ENCODE data around the gene CBFA2T3.

The CBFA2T3 gene

DNA sequence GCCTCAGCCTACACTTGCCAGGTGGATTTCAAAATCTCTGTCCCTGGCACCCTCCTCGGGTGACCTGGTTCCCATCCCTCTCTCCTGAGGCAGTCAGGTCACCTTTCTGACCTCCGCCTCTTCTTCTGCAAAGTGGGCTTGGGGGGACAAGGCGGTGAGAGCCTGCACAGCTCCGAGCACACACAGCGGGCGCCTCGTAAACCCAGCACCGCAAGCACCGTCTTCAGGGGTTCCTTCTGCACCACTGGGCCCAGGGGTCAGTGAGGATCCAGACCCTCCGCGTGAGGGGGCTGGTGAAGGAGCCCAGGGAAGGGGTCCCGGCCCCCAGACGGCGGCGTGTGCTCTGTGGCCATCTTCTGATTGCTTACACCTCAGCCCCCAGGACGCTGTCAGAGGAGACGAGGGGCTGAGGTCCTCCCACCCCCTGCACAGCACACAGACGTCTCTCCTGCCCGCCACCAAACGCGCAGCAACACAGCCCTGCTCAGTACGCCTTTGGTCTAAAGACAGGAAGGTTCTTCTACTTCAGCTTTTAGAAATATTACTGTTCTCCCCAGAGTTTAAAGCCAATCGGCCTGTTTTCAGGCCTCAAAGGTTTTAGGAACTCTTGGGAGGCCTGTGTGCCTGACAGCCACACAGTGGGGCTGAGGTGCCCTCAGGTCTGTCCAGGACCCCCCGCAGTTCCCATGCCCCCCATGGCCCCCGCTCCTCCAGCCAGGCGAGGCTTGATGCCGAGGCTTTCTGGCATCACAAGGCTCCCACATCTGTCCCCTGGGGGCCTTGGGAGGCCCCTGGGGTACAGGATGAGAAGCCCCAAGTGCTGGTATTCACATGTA lies 2.7 kb downstream of the CBFA2T3 start:
- no peak for DNase-seq

DNA sequence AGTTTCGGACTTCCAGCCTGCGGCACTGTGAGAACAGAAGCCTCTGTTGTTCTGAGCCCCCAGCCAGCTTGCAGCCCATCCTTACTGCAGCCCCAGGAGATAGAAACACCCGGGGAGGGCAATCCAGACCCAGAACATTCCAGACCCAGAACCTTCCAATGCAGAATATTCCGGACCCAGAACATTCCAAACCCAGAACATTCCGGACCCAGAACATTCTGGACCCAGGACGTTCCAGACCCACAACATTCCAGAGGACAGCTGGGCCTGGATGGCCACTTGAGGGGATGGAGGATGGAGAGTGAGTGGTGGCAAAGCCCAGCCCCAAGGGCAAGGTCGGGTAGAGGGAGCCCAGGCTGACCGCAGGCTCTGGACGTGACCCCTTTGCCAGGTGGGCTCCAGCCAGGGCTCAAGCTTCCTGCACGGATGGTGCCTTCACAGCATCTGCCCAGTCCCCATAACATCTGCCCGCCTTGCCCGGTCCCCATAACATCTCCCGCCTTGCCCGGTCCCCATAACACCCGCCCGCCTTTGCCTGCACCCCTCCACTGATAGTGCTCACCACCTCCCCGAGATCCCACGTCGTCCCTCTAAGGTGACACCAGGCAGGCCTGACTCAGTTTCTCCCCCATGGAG lies 3.5 kb downstream of the CBFA2T3 start:
- DNase-seq: no peak

DNA sequence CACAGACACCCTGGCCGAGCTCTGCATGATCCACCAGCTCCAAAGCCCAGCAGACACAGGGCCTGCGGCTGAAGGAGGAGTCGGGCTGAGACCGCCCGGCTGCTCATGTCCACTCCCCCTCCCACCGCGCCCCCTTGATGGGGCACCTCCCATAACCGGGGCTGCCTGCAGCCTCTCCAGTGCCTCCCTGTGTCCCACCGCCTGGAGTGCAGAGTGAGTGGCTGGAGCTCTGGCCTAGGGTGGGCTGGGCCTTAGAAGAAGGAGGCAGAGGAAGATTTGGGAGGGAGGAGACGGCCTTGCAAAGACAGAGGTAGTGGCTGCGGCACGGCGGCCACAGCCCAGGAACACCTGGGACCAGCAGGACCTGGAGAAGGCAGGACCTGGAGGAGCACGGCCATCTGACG lies 4.0 kb downstream of the CBFA2T3 start:
- DNase-seq: no peak

DNA sequence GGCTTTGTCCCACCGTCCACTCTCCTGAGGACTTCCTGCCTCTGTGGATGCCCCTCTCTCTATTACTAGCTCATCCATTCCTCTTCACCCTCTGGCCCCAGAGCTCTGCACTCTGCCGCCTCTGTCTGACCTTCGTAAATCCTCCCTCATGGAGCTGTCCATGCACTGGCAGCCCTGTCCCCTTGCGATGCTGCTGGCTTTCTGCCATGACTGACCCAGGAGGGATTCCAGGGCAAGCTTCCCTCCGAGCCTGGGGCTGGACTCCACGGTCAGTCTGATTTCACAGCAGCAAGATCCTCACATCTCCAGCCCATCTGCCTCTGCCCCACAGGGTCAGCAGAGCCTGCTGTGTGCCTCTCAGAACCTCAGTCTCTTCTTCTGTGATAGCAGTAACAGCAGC lies 4.7 kb downstream of the CBFA2T3 start:
- no peak for DNase-seq

DNA sequence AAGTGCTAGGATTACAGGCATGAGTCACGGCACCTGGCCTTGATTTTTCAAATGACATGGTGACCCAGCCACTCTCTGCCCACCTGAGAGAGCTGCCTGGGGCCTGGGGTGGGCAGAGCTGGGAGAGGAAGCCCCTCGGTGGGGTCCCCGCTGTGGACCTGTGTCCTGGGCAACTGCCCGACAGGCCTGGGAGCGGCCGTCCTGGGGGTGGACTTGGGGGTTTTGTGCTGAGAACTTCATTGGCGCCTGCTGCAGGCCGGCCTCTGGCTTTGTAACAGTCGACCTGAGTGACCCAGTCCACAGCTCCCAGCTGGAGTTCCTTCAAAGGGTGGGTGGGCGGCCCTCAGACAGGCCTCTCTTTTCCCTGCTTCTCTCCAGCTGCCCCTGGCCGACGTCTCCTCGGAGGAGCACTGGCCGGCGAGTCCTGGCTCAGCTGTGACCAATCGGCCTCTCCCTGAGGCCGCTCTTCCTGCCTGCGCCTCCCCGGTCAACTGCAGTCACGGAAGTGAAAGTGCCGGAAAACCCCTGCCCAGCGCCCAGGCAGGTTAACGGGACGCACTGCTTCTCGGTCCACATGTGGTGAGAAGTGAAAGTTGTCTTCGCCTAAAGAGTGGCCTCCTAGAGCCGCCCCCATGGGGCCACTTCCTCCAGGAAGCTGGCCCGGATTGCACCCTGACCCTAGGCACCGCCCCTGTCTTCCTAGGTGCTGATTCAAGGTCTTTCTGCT lies 5.5 kb downstream of the CBFA2T3 start:
- no peak for DNase-seq

DNA sequence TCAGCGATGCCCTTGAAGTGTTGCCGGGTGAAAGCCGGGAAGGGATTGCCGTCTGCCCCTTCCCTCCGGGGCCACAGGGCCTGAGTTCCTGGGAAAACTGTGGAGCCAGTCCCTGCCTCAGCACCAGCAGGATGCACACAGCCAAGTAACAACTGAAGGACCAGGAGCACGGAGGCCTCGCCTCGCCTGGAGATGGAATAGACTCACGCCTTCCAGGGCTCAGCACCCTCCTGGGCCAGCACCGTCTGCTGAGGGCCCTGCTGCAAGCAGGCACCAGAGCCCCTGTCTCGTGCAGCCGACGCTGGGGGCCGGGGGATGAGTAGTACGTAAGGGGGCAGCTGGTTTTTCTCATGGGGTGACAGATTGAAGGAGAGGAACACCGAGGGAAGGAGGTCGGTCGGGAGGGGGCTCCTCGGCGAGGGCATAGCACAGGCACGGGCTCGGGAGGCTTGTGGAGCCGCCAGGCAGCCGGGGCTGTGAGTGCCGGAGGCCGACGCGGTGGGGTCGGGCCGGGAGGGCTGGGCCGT lies 6.4 kb downstream of the CBFA2T3 start:
- DNase-seq: no peak

DNA sequence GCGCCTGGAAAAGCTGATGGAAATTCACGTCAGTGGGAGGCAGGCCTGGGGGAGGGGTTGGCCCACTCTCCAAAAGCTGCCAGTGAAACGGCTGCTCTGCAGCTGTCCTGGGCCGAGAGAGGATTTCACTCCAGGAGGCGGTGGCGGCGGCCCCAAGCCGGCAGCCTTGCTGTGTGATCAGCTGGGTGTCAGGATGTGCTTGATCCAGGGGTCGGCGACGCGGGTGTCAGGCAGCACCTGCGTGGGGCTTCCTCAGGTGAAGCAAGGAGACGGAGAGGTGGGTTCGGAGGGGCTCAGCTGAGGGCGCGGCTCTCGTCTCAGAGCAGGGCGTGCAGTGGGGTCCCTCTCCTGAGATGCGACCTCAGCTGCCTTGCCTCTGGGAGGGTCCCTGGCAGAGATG lies 7.0 kb downstream of the CBFA2T3 start:
- DNase-seq: no peak

DNA sequence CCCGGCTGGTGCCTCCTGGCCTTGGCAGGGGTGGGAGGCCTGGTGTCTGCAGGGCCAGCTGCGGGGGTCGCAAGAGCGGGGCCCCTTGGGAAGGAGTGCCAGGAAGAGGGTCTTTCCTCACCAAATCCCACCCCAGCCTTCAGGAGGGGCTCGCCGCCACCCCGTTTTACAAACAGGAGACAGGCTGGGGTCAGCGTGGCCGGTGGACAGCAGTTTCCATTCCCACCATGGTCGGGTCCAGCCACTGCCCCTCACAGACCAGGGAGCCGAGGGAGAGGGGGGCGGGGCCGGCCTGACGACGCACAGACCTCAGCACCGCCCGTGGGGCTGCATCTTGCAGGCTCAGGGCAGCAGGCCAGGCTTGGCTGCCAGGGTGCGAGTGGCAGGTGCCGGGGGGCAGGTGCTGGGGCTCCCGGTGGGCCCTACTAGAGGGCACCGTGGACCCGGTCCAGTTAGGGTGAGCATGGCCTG lies 7.6 kb downstream of the CBFA2T3 start:
- DNase-seq: no peak

DNA sequence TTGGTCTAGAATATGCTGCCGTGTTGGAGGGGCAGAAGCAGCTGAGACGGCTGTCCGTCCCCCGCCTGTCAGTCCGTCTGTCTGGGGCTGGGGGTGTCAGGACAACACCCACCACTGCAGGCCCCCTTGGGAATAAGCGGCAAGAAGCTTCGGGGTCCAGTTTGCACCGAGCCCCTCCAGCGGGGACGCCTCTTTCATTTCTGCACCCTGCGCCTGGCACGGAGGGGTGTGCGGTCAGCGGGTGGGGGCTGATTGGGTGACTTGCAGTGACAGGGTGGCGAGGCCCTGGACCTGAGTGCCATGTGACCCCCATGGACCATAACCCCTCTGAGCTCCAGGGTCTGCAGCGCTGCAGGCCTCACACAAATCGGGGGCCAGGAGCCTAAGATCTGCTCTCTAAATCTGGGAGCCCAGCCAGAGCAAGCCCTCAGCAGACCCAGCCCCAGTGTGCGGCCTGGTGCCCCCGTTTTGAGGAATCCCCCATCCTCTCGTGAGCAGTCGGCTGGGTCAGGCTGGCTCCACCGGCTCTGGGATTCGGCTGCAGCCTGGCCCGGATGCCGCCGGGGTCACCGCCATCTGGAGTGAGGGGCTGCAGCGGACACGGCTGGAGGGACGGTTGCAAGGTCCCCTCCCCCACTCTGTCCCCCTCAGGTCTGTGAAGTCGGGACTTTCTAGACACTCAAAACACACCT lies 8.3 kb downstream of the CBFA2T3 start:
- DNase-seq: no peak

DNA sequence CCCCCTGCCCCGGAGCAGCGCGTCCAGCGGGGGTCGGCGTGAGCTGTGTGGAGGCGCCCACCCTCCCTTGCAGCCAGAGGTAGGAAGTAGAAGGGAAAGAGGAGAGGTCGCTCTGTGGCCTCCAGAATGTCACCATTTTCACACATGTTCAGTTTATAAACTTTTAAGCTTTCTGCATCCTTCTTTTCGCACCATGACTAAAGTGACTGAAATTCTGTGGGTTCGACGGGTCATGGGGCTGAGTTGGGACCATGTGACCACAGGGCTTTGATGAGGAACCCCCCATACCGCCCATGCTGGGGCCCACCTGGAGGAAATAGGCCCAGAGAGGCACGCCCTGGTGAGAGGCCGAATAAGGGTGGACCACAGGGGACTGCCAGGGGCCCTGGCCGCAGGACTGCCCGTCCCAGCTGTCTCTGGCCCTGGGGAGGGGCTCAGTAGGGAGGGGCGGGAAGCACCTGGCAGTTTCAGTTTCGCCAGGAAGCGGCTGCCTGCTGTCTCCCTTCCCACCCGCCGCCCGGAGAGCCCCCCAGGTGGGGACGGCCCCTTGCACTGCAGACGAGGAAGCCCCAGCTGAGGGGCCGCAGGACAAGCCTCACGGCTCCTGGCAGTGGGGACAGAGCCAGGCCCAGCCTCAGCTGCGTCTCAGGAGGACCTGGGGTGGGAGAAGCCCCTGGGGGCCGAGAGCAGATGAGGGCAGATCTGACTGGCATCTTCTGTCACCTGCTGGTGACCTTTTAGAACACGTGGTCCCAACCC lies 9.0 kb downstream of the CBFA2T3 start:
- no peak for DNase-seq

DNA sequence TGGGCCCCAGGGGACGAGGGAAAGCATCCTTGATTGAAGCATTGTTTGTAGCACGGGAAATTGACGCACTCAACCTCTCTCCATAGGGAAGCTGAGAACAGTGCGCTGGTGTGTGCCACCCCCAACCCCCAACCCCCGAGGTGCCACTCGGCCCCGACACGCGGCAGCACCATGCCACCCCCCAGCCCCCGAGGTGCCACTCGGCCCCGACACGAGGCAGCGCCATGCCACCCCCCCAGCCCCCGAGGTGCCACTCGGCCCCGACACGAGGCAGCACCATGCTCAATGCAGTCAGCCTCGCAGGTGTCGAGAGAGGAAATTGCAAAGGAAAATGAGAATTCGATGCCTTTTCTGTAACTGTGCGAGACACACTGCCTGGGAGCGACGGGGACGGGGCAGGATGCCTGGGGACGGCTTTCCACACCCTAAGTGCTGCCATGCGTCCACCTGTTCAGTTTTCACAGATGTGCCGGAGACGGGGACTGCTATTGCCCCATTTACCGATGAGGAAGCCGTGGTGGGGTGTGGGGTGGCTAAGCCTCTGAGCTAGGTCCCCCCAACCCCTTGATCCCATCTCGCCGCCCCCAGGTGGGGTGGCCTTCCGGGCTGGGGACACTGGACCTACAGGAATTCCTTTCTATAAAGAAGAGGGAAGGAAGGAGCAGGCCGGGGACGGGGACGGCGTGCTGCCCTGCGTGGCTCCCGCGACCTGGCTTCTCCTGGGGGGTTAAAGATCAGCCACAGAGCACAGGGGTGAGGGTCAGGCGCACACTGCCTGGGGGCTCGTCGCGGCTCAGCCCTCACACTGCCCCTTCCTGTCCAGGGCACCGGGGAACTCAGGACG lies 9.8 kb downstream of the CBFA2T3 start:
- no peak for DNase-seq

DNA sequence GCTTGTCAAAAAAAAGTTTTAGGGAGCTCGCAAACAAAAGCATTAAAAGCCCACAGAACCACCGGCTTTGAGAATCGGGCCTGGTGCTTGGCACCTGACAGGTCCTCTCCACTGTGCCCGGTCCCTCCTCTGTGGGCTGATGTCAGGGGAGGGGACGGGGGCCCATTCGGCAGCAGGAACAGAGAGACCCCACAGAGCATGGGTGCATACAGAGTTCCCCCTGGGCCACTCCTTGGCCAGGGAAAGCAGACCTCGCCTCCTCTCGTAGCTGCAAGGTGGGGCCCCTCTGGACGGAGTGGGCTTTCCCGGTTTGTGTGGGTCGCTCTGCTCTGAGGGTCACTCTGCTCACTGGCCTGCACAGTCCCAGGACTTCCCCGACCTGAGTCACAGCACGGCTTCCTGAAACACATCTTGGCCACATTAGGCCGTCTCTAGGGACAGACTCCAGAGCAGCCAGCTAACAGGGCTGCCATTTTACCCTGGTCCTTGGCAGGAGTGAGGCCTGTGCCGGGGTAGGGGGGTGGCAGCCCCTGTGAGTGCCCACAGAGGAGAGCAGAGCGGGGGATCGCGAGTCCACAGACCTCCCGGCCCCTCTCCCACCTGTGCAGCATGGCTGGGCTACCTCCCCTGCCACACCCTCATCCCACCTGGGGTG lies 11.1 kb downstream of the CBFA2T3 start:
- DNase-seq: no peak

DNA sequence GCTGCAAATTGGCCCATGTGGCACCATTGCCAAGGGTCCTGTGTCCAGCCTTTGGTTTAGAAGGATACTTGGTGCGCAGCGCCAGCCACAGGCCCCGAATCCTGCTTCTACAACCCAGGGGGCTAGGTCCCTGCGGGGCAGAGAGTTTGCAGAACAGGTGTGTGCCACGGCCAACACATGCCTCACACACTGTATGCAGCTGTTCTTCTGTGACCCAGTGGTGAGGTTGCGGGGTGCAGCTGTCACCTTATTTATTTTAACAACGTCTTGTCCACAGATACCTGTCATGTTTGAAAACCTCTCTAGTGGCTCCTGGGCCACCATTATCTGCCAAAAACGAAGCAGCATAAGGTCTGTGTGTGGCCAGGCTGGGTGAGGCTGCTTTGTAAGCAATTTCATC lies 11.6 kb downstream of the CBFA2T3 start:
- DNase-seq: no peak

DNA sequence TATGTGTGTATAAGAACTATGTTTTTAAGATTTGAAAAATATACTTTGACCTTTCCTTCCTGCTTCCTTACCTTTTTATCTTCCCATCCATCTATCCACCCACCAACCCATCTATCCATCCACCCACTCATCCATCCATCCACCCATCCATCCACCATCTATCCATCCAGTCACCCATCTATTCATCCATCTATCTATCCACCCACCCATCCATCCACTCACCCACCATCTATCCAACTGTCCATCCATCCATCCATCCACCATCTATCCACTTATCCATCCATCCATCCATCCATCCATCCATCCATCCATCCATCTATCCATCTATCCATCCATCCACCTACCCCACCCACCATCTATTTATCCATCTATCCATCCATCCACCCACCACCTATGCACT lies 12.4 kb downstream of the CBFA2T3 start:
- no peak for DNase-seq

DNA sequence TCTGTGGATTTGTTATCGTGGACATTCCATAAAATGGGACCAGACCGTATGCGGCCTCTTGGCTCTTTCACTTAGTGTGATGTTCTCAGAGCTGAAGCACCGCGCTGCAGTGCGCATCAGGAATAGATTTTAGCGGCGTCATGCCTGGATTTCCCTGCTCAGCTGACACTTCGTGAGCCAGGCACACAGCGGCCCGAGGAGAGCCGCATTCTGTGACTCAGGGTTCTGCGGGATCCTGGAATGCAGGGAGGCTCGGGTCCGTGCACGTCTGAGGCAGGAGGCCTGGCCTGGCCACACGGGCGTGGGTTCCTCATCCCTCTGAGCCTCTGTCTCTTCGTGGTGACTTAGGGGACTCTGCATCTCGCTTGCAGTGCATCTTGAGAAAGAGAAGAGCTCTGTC lies 13.4 kb downstream of the CBFA2T3 start:
- no peak for DNase-seq

DNA sequence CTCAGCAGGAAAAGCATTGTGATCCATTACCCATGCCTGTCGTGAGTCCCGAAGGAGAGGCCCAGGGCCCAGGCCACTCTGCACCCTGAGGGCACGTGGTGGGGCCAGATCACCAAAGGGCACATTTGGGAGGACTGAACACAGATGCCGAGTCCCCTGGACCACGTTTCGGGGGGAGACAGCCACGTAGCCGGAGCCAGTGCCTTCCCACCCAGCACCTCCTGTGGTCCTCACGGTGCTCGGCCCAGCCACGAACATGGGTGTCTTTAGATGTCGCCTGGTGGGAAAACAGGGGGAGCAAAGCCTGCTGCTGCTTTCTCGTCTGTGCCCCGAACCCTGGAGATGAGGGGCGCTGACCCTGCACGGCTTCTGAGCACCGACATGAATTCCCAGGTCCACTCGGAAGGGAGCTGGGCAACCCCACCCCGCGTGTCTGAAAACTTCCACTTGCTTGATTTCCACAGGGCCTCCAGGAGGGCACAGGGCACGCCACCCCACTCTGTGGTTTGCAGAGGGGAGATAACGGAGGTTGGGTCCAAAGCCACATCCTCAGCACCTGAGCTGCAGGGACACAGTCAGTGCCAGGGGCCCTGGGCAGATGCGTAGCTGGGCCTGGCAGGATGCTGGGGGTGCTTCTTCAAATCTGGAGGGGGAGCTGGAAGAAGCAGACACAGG lies 14.4 kb downstream of the CBFA2T3 start:
- no peak for DNase-seq

DNA sequence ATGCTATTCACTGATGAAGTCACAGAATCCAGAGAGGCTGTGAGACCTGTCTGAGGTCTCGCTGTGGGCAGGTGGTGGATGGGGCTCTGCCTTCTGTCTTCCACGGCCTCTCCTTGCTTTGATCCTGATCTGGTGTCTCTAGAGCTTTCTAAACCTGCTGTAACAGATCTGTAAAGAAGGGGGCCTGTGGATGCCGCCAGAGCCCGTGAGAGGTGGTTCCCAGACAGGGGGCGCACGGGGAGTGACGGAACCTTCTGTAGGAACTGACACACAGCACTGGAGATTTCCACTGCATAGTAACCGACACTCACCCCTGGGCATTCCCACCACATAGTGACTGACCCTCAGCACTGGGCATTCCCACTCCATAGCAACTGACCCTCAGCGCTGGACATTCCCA lies 16.0 kb downstream of the CBFA2T3 start:
- no peak for DNase-seq

DNA sequence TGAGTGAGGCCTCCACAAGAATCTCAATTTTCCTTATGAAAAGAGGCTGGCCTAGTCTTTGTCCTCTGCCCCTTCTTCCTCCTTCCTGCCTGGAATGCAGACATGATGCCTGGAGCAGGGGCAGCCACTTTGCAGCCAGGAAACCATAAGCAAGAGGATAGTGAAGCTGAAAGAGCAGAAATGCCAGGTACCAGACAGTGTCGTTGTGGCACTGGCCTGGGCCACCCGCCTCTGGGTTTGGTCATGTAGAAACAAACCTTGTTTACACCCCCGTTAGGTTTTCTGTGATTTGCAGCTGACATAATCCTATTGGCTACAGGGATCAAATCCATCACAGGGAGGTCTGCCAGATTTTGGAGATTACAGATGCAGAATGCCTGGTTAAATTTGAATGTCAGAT lies 16.5 kb downstream of the CBFA2T3 start:
- DNase-seq: no peak

DNA sequence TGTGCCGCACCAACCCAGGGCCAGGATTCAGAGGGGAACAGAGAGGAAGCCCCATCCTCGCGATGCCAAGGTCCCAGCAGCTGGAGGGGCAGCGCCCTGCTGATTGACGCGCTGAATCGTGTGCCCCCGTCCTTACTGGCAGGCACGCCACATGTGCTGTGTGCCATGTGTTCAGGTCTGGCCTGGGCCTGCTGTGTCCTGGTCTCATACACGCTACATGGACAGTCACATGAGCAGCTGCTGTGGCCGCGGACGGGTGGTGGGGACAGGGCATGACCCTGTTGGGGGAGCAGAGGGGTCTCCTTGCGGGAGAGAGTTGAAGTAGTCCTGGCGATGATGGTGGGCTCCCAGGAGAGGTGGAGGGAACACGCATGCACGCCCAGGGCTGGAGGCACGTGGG lies 18.0 kb downstream of the CBFA2T3 start:
- DNase-seq: no peak

All from activated CD4-positive, alpha-beta T cell treated with anti-CD3 and anti-CD28 coated beads for 48 hours (primary cell).